HG03460 (cell line): ENCODE measurements around the gene GDI2.
"Not testable (repeated sequence)": the region's sequence is repeated elsewhere in the genome, so short reads cannot be mapped to it uniquely, and the experiment has no call there.

Source experiments
- ATAC-seq: cut with Tn5 transposase; IDR thresholded peaks from one replicate; pipeline ENCODE4 v1.9.1; 2021; ENCODE audit not compliant: unreplicated experiment

The GDI2 gene

GRCh38 chr10:5828725-5829124 is 15.5 kb upstream of the GDI2 start:
- ATAC-seq = no peak

GRCh38 chr10:5827841-5828240 is 14.6 kb upstream of the GDI2 start:
- no peak for ATAC-seq

GRCh38 chr10:5826511-5826910 is 13.3 kb upstream of the GDI2 start:
- ATAC-seq = not testable (repeated sequence)

- peak; percentile 33 for ATAC-seq
These were observed 5.7 kb upstream of the GDI2 start for GRCh38 chr10:5818894-5819293.

- ATAC-seq = no peak
These were observed 4.8 kb upstream of the GDI2 start for GRCh38 chr10:5818048-5818331.

- peak; percentile 21 for ATAC-seq
These were observed 4.3 kb upstream of the GDI2 start for GRCh38 chr10:5817322-5818047.

GRCh38 chr10:5816170-5816569 is 2.9 kb upstream of the GDI2 start:
- ATAC-seq = no peak

GRCh38 chr10:5814110-5815107 is 1.2 kb upstream of the GDI2 start:
- no peak for ATAC-seq

GRCh38 chr10:5813091-5813340 is 218 bp downstream of the GDI2 start:
- peak; percentile 16 for ATAC-seq

GRCh38 chr10:5812283-5813090 is 747 bp downstream of the GDI2 start:
- peak; percentile 16 for ATAC-seq

GRCh38 chr10:5811387-5811821 is 1.8 kb downstream of the GDI2 start:
- no peak for ATAC-seq

GRCh38 chr10:5810225-5810624 is 3.0 kb downstream of the GDI2 start:
- ATAC-seq = no peak

GRCh38 chr10:5809527-5810154 is 3.6 kb downstream of the GDI2 start:
- ATAC-seq = no peak

- not testable (repeated sequence) for ATAC-seq
These were observed 4.3 kb downstream of the GDI2 start for GRCh38 chr10:5808783-5809392.

- ATAC-seq = no peak
These were observed 6.5 kb downstream of the GDI2 start for GRCh38 chr10:5806745-5807144.

- no peak for ATAC-seq
These were observed 7.5 kb downstream of the GDI2 start for GRCh38 chr10:5805711-5806110.

- ATAC-seq = no peak
These were observed 8.0 kb downstream of the GDI2 start for GRCh38 chr10:5805260-5805659.

GRCh38 chr10:5804386-5804785 is 8.8 kb downstream of the GDI2 start:
- no peak for ATAC-seq

GRCh38 chr10:5800782-5801181 is 12.5 kb downstream of the GDI2 start:
- ATAC-seq = no peak

- ATAC-seq = no peak
These were observed 19.0 kb downstream of the GDI2 start for GRCh38 chr10:5794236-5794635.

GRCh38 chr10:5789626-5790025 is 23.6 kb downstream of the GDI2 start:
- no peak for ATAC-seq
